IPS-18c (cell line): ENCODE measurements around the gene GDF15.

Experiments
- H3K4me3 ChIP-seq: 2 replicates; pipeline ENCODE4 v1.7.0; 2013; ENCODE audit warnings: low read depth, mild to moderate bottlenecking, low read length, moderate library complexity; ENCODE audit not compliant: insufficient read depth
- H3K9me3 ChIP-seq: one replicate; pipeline ENCODE4 v1.6.1; 2013; ENCODE audit warnings: mild to moderate bottlenecking, low read length, moderate library complexity; ENCODE audit not compliant: control insufficient read depth, insufficient read depth

GDF15 gene

GRCh38 chr19:18433015-18433691 is 47.2 kb downstream of the GDF15 start:
- Histone ChIP-seq H3K4me3 (peak overlapping the region; percentile 58), H3K9me3 (no peaks in the 10 kb centered on the region)

- H3K4me3 ChIP-seq = peak overlapping the region; percentile 34; the same call in 1 of the 2 replicates
- H3K9me3 ChIP-seq = no peaks in the 10 kb centered on the region
These were observed 47.9 kb downstream of the GDF15 start for GRCh38 chr19:18433735-18434398.

GRCh38 chr19:18434411-18435175 is 48.6 kb downstream of the GDF15 start:
- H3K9me3 ChIP-seq = no peaks in the 10 kb centered on the region
- no peak overlapping the region; the same call in 1 of the 2 replicates for H3K4me3 ChIP-seq

GRCh38 chr19:18435178-18435841 is 49.4 kb downstream of the GDF15 start:
- H3K9me3 ChIP-seq = no peaks in the 10 kb centered on the region
- H3K4me3 ChIP-seq = no peak overlapping the region

- Histone ChIP-seq H3K9me3 (peaks cover 2% of the 10 kb centered on the region), H3K4me3 (peak overlapping the region; percentile 81)
These were observed 50.1 kb downstream of the GDF15 start for GRCh38 chr19:18435842-18436670.

- peak overlapping the region; percentile 81 for H3K4me3 ChIP-seq
These were observed 50.9 kb downstream of the GDF15 start for GRCh38 chr19:18436671-18437490.

GRCh38 chr19:18437491-18438330 is 51.8 kb downstream of the GDF15 start, which contains the start of gene ISYNA1:
Gene ISYNA1, minus strand, starts transcription at chr19:18438133. Its CDS starts 154 bp downstream, at chr19:18437979.
- Histone ChIP-seq H3K4me3 (peak within 1 kb of the TSS; percentile 81), H3K9me3 (peaks cover 2% of the 10 kb centered on the region)

More at GRCh38 chr19:18436671-18437490, 50.9 kb downstream of the GDF15 start:
- H3K9me3 ChIP-seq = peaks cover 2% of the 10 kb centered on the region

- Histone ChIP-seq H3K9me3 (peaks cover 2% of the 10 kb centered on the region), H3K4me3 (peak overlapping the region; percentile 81; the same call in 1 of the 2 replicates)
These were observed 52.5 kb downstream of the GDF15 start for GRCh38 chr19:18438331-18439024.
